ENCODE results near the gene ZAR1L.

The ZAR1L gene

GRCh38 chr13:32334671-32335070 is 19.5 kb upstream of the ZAR1L start:
- DNase-seq (ENCODE audit: low spot score): no peak
- in situ Hi-C loops (cut with MboI; ENCODE audit: low pct_unique_long_range_greater_than_20kb, low sequenced_read_pairs, unreplicated experiment): no loop called here
- TF ChIP-seq, protein P1, sequence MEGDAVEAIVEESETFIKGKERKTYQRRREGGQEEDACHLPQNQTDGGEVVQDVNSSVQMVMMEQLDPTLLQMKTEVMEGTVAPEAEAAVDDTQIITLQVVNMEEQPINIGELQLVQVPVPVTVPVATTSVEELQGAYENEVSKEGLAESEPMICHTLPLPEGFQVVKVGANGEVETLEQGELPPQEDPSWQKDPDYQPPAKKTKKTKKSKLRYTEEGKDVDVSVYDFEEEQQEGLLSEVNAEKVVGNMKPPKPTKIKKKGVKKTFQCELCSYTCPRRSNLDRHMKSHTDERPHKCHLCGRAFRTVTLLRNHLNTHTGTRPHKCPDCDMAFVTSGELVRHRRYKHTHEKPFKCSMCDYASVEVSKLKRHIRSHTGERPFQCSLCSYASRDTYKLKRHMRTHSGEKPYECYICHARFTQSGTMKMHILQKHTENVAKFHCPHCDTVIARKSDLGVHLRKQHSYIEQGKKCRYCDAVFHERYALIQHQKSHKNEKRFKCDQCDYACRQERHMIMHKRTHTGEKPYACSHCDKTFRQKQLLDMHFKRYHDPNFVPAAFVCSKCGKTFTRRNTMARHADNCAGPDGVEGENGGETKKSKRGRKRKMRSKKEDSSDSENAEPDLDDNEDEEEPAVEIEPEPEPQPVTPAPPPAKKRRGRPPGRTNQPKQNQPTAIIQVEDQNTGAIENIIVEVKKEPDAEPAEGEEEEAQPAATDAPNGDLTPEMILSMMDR (IDR thresholded peaks at IDR 0.05; ENCODE audit: extremely low read depth, insufficient read depth, missing control alignments): no peak

GRCh38 chr13:32330441-32330840 is 15.3 kb upstream of the ZAR1L start:
- DNase-seq (ENCODE audit: low spot score): no peak
- in situ Hi-C loops (cut with MboI; ENCODE audit: low pct_unique_long_range_greater_than_20kb, low sequenced_read_pairs, unreplicated experiment): no loop called here
- TF ChIP-seq, protein P1 (IDR thresholded peaks at IDR 0.05; ENCODE audit: extremely low read depth, insufficient read depth, missing control alignments): no peak

DNA sequence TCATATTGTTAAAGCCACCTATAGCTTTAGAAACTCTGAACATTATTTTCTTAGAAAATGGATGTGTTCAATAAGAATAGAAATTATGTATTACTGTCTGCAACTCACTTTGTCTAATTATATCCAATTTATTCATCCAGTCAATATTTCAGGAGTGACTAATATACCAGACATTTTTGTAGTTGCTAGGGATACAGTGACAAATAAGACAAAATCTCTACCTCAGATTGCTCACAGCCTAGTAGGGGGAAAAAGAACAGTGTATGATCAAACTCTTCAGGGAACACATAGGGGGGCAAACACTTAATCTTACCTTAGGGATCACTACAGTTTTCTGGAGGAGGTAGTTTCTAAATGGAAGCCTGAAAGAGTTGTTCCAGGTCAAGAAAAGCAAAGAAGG is 8.7 kb upstream of the ZAR1L start:
- in situ Hi-C loops (cut with MboI; ENCODE audit: low pct_unique_long_range_greater_than_20kb, low sequenced_read_pairs, unreplicated experiment): loop anchor here (25.0 kb wide), 1 partner anchor 412 kb away; no protein-coding TSS in a partner anchor
- no peak for DNase-seq (ENCODE audit: low spot score)
- TF ChIP-seq, protein P1 (IDR thresholded peaks at IDR 0.05; ENCODE audit: extremely low read depth, insufficient read depth, missing control alignments): no peak

DNA sequence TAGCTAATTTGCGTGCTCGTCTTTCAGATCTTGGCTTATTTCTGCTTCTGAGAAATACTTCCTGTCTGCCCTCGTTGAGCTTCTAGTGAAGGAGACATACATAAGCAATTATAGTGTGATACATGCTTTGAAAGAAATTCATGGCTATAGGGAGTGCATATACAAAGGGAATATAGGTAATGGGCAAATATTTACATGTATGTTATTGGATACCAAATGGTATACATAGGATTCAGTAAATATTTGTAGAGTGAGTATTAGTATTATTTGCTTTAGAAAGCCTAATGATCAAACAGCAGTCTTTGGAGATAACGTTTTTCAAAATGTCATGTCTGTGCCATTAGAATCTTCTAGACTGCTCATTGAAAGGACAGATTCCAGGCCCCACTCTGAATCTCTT is 5.4 kb upstream of the ZAR1L start:
- in situ Hi-C loops (cut with MboI; ENCODE audit: low pct_unique_long_range_greater_than_20kb, low sequenced_read_pairs, unreplicated experiment): loop anchor here (25.0 kb wide), 1 partner anchor 408 kb away; no protein-coding TSS in a partner anchor
- DNase-seq (ENCODE audit: low spot score): no peak
- TF ChIP-seq, protein P1 (IDR thresholded peaks at IDR 0.05; ENCODE audit: extremely low read depth, insufficient read depth, missing control alignments): no peak

DNA sequence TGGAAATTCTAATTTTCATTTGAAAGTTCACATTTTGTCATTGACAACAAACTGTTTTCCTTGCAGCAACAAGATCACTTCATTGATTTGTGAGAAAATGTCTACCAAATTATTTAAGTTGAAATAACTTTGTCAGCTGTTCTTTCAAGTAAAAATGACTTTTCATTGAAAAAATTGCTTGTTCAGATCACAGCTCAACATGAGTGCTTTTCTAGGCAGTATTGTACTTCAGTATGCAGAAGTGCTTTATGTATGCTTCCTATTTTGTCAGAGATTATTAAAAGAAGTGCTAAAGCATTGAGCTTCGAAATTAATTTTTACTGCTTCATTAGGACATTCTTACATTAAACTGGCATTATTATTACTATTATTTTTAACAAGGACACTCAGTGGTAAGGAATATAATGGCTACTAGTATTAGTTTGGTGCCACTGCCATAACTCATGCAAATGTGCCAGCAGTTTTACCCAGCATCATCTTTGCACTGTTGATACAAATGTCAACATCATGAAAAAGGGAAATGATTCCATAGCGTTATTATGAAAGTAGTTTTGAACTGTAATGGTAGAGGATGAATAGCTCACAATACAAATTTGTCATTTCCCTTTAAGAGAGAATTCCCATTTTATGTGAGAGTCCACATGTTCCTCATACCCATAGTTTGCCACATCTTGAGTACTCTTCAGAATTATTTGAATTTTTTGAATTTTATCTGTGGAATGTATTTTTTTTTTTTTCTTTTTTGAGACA is 2.7 kb upstream of the ZAR1L start:
- no peak for DNase-seq (ENCODE audit: low spot score)
- in situ Hi-C loops (cut with MboI; ENCODE audit: low pct_unique_long_range_greater_than_20kb, low sequenced_read_pairs, unreplicated experiment): loop anchor here (10.0 to 25.0 kb wide), 2 partner anchors 293 to 406 kb away; no protein-coding TSS in a partner anchor
- TF ChIP-seq, protein P1 (IDR thresholded peaks at IDR 0.05; ENCODE audit: extremely low read depth, insufficient read depth, missing control alignments): no peak

- in situ Hi-C loops (cut with MboI; ENCODE audit: low pct_unique_long_range_greater_than_20kb, low sequenced_read_pairs, unreplicated experiment): loop anchor here (10.0 to 25.0 kb wide), 2 partner anchors 292 to 404 kb away; no protein-coding TSS in a partner anchor
- no peak for DNase-seq (ENCODE audit: low spot score)
These were observed 1.3 kb upstream of the ZAR1L start for GRCh38 chr13:32316501-32316900.

More at GRCh38 chr13:32316501-32316900, 1.3 kb upstream of the ZAR1L start:
- TF ChIP-seq, protein P1 (IDR thresholded peaks at IDR 0.05; ENCODE audit: extremely low read depth, insufficient read depth, missing control alignments): no peak
